ENCODE results near the gene HNRNPU.

The HNRNPU gene

GRCh38 chr1:244830639-244831038 is 33.7 kb downstream of the HNRNPU start:
- no peak for DNase-seq (ENCODE audit: extremely low read depth, insufficient read length)
- H3K4me3 ChIP-seq (replicated peaks; ENCODE audit: low read depth, low read length) = no peak overlapping the region
- H3K36me3 ChIP-seq (ENCODE audit: control insufficient read depth, insufficient read depth, low read length) = no peaks in the 10 kb centered on the region
- H3K27me3 ChIP-seq (replicated peaks; ENCODE audit: control insufficient read depth, insufficient read depth, low read length) = no peaks in the 10 kb centered on the region
- no peak for TF ChIP-seq CTCF (IDR thresholded peaks at IDR 0.05; ENCODE audit: insufficient read depth, low read length, poor library complexity, severe bottlenecking)

- TF ChIP-seq CTCF (IDR thresholded peaks at IDR 0.05; ENCODE audit: insufficient read depth, low read length, poor library complexity, severe bottlenecking) = no peak
- H3K27me3 ChIP-seq (replicated peaks; ENCODE audit: control insufficient read depth, insufficient read depth, low read length) = no peaks in the 10 kb centered on the region
These were observed 37.6 kb downstream of the HNRNPU start for GRCh38 chr1:244826712-244827111.

GRCh38 chr1:244822878-244823277 is 41.5 kb downstream of the HNRNPU start:
- Histone ChIP-seq H3K4me3 (replicated peaks; ENCODE audit: low read depth, low read length) (no peak overlapping the region), H3K36me3 (ENCODE audit: control insufficient read depth, insufficient read depth, low read length) (no peaks in the 10 kb centered on the region), H3K27me3 (replicated peaks; ENCODE audit: control insufficient read depth, insufficient read depth, low read length) (no peaks in the 10 kb centered on the region)
- DNase-seq (ENCODE audit: extremely low read depth, insufficient read length) = no peak
- no peak for TF ChIP-seq CTCF (IDR thresholded peaks at IDR 0.05; ENCODE audit: insufficient read depth, low read length, poor library complexity, severe bottlenecking)

More at GRCh38 chr1:244826712-244827111, 37.6 kb downstream of the HNRNPU start:
- no peaks in the 10 kb centered on the region for H3K36me3 ChIP-seq (ENCODE audit: control insufficient read depth, insufficient read depth, low read length)
- H3K4me3 ChIP-seq (replicated peaks; ENCODE audit: low read depth, low read length) = no peak overlapping the region
- DNase-seq (ENCODE audit: extremely low read depth, insufficient read length) = no peak

GRCh38 chr1:244821134-244821533 is 43.2 kb downstream of the HNRNPU start:
- no peaks in the 10 kb centered on the region for H3K36me3 ChIP-seq (ENCODE audit: control insufficient read depth, insufficient read depth, low read length)
- DNase-seq (ENCODE audit: extremely low read depth, insufficient read length) = no peak
- no peak for TF ChIP-seq CTCF (IDR thresholded peaks at IDR 0.05; ENCODE audit: insufficient read depth, low read length, poor library complexity, severe bottlenecking)

GRCh38 chr1:244820131-244820530 is 44.2 kb downstream of the HNRNPU start:
- Histone ChIP-seq H3K36me3 (ENCODE audit: control insufficient read depth, insufficient read depth, low read length) (no peaks in the 10 kb centered on the region), H3K4me3 (replicated peaks; ENCODE audit: low read depth, low read length) (no peak overlapping the region), H3K27me3 (replicated peaks; ENCODE audit: control insufficient read depth, insufficient read depth, low read length) (no peaks in the 10 kb centered on the region)
- DNase-seq (ENCODE audit: extremely low read depth, insufficient read length) = no peak
- TF ChIP-seq CTCF (IDR thresholded peaks at IDR 0.05; ENCODE audit: insufficient read depth, low read length, poor library complexity, severe bottlenecking) = no peak

More at GRCh38 chr1:244821134-244821533, 43.2 kb downstream of the HNRNPU start:
- H3K27me3 ChIP-seq (replicated peaks; ENCODE audit: control insufficient read depth, insufficient read depth, low read length) = no peaks in the 10 kb centered on the region
- no peak overlapping the region for H3K4me3 ChIP-seq (replicated peaks; ENCODE audit: low read depth, low read length)

GRCh38 chr1:244817415-244817894 is 46.9 kb downstream of the HNRNPU start:
- H3K27me3 ChIP-seq (replicated peaks; ENCODE audit: control insufficient read depth, insufficient read depth, low read length) = no peaks in the 10 kb centered on the region
- no peak for DNase-seq (ENCODE audit: extremely low read depth, insufficient read length)
- H3K36me3 ChIP-seq (ENCODE audit: control insufficient read depth, insufficient read depth, low read length) = no peaks in the 10 kb centered on the region
- no peak overlapping the region for H3K4me3 ChIP-seq (replicated peaks; ENCODE audit: low read depth, low read length)
- no peak for TF ChIP-seq CTCF (IDR thresholded peaks at IDR 0.05; ENCODE audit: insufficient read depth, low read length, poor library complexity, severe bottlenecking)

Measured in GM06990 (cell line).